HG03139 (cell line): ENCODE measurements around the gene SBNO2.
"Not testable (repeated sequence)": the region's sequence is repeated elsewhere in the genome, so short reads cannot be mapped to it uniquely, and the experiment has no call there.

Experiments
- ATAC-seq: cut with Tn5 transposase; IDR thresholded peaks from one replicate; pipeline ENCODE4 v1.9.1; 2021; ENCODE audit not compliant: unreplicated experiment

SBNO2 gene

GRCh38 chr19:1139126-1139525 lies 34.9 kb downstream of the SBNO2 start:
- no peak for ATAC-seq

GRCh38 chr19:1138121-1138520 lies 35.9 kb downstream of the SBNO2 start:
- ATAC-seq: no peak

DNA sequence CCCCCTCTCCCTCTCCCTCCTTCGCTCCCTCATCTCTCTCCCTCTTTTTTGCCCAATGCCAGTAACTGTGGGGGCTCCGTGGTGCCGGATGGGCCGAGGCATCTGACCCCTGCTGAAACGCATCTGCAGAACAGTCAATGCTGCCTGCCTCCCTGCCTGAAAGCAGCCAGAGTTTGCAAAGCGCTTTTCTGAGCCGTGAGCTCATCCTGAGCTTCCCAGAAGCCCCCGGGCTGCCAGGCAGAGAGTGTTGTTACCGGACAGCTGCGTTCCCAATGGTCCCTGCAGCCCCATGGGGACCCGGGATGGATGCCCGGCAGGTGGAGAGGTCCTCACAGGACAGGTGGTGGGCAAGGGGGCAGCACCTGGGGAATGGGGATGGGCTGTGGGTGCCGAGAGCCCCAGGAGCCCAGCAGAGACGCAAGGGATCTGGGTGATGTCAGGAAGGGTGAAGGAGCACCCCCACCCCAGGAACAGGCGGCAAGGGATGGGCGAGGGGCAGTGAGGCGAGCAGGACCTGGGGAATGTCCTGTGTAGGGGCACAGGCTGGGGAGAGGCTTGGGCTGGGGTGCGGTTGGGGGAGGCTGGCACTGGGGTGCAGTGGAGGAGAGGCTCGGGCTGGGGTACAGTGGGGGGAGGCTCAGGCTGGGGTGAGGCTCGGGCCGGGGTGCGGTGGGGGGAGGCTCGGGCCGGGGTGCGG lies 37.3 kb downstream of the SBNO2 start:
- no peak for ATAC-seq

DNA sequence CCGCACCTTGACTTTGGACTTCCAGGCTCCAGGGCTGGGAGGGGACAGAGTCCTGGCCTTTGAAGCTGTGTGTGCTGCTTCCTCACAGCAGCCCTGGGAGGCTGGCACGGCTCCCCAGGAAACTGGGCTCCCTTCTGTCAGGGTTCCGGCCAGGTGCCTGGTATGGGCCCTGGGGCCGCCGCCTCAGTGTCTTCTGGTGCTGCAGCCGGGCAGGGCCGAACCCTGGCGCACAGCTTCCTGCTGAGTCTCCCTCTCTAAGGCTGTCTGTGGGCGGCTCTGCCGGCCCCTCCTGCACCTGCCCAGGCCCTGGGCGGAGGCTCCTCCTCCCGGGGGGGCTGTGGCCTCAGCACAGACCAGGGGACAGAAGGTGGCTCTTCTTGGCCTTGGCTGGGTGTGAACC lies 37.9 kb downstream of the SBNO2 start:
- ATAC-seq: no peak

DNA sequence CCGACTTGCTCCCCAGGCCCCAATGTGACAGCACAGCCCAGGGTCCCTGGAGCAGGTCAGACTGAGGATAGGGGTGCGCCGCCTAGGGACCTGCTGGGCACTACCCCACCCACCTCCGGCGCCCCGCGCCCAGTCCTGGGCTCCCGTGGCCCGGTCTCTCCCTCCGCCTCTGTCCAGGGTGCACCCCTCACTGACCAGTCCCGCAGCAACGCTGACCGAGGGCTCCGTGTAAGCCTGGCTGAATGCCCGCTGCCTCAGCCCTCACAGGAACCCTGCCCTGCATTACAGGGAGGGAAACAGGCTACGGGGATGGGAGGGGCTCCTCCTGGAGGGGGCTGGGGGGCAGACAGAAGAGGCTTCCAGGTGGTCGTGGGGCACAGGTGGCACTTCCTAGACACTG lies 38.6 kb downstream of the SBNO2 start:
- no peak for ATAC-seq

- no peak for ATAC-seq
These were observed 39.6 kb downstream of the SBNO2 start for GRCh38 chr19:1134431-1134830.

DNA sequence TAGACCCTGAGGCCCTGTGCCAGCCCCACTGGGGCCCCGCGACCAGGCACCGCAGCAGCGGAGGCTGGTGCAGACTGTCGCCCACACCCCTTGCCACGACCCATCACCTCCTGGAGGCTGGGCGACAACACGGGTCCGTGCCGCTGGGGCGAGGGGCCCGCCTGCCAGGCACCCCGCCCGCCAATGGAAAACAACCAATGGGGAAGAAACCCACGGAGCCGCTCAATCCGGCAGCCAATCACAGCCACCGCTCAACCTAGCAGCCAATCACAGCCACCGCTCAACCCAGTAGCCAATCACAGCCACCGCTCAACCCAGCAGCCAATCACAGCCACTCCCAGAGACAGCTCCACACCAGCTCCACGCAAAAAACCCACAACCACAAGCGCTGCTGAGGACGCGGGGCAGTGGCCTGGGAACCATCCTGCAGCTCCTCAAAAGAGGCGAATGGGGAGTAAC lies 40.6 kb downstream of the SBNO2 start:
- ATAC-seq: no peak

GRCh38 chr19:1132552-1133383 lies 41.3 kb downstream of the SBNO2 start:
- ATAC-seq: no peak

DNA sequence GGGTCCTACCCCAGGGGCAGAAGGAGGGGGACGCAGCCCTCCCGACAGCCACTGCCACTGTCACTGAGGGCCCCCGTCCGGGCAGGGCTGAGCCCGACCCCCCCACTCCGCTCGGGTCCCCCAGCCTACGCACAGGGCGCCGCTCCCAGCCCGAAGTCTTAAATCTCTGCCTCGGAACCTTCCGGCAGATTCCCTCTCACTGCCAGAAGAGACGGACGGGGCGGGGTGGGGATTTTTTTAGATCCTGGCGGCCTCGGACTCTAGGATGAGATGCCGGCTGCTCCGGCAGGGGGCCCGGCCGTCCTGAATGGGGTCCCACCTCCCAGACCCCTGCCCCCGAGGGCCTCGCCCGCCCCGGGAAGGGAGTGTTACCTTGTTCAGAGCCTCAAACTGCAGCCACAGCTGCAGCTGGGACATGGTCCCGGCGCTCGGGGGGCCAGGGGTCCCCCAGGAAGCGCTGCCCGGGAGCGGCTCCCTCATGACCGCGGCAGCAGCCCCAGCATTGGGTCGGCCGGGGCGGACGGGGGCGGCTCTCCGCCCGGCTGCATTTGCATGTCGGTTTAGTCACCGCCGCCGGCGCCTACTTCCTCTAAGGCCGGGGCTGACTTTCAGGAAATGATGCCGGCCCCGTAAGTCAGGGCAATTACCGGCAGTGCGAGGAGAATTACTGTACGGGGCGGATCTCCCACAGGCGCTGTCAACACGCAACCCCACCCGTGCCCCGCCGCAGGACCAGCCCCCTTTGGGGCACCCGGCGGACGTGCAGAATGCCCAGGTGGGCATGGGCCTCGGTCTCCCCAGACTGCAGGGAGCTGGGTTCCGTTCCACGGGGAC lies 42.1 kb downstream of the SBNO2 start:
- peak; percentile 40 for ATAC-seq

- no peak for ATAC-seq
These were observed 43.0 kb downstream of the SBNO2 start for GRCh38 chr19:1130771-1131717.

GRCh38 chr19:1129535-1129934 lies 44.5 kb downstream of the SBNO2 start:
- no peak for ATAC-seq

DNA sequence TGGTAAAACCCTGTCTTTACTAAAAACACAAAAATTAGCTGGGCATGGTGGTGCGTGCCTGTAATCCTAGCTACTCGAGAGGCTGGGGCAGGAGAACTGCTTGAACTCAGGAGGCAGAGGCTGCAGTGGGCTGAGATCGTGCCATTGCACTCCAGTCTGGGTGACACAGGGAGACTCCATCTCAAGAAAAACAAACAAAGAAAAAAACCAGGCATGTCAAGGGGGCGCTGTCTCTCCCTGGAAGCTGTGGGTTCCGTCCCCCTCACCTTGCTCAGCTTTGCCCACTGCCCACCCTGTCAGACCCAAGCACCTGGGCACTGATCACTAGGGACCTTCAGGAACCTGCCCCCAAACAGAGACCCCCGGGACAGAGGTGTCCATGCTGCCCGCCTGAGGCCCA lies 45.0 kb downstream of the SBNO2 start:
- ATAC-seq: not testable (repeated sequence)

DNA sequence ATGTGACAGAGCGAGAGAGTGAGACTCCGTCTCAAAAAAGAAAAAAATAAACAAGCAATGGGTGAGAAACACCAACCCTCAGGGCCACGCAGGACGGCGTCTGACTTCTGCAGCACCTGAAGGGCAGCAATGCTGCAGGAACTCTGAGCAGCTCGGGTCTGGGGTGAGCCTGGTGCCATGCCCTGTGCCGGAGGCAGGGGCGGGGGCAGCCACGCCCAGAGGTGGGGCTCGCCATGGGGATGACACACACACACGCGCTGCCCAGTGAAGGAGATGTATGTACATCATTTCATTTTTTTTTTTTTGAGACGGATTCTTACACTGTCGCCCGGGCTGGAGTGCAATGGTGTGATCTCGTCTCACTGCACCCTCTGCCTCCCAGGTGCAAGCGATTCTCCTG lies 46.0 kb downstream of the SBNO2 start:
- no peak for ATAC-seq

DNA sequence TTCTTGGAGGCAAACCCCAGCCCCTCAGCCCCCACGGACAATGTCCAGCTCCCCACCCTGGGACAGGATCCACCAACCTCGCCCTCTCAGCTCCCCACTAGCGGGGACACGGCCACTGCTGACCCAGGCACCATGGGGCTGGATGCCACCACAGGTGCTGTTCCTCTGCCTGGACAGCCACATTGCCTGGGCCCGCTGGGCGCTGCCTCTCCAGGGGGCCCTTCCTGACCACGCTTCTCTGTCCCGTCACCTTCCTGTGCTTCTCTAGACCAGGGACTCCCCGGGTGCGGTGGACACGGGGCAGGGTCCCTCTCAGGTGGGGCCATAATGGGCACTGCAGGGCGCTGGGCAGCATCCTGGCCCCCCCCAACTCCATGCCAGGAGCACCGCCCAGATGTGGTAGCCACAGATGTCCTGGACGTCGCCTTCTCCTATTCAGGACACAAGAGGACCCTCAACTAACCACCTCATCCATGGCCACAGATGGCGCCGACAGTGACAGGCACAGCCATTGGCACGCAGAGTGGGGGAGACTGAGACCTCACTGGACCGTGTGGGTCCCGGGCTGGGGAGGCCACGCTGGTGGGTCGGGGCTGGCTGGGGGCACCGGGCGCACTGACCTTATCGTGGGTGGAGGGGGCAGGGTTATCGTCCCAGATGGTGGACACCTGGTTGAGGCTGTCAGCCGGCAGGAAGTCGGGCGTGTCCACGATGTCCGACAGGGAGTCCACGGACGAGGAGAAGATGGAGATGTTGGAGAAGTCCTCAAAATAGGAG lies 46.9 kb downstream of the SBNO2 start:
- ATAC-seq: no peak

GRCh38 chr19:1125601-1126467 lies 48.2 kb downstream of the SBNO2 start:
- ATAC-seq: no peak

GRCh38 chr19:1123885-1124677 lies 50.0 kb downstream of the SBNO2 start:
- no peak for ATAC-seq

- no peak for ATAC-seq
These were observed 50.7 kb downstream of the SBNO2 start for GRCh38 chr19:1123381-1123780.

GRCh38 chr19:1122972-1123363 lies 51.1 kb downstream of the SBNO2 start:
- no peak for ATAC-seq
